OCI-LY7 (cell line): ENCODE measurements around the gene MT3. TPM values are rescaled to one million over a fixed set of nuclear protein-coding genes. Genes with fewer than 3 reads are reported as not detected.

ENCODE experiments used
- BruUV-seq: library from RNA; stranded (reverse); fragments of 400-500 nt; replicated peaks from 2 replicates; lab custom pipeline; 2021; lab: Mats Ljungman, UMichigan
- CTCF ChIA-PET: fragments of 300-600 bp; sonication (Branson Sonifier 250); formaldehyde crosslinking; loops from one replicate; lab custom pipeline; 2022; ENCODE audit warnings: antibody characterized with exemption; ENCODE audit not compliant: unreplicated experiment; lab: Charles Lee
- POLR2A ChIA-PET: fragments of 300-600 bp; sonication (Branson Sonifier 250); formaldehyde crosslinking; loops from one replicate; lab custom pipeline; 2022; ENCODE audit warnings: antibody characterized with exemption; lab: Charles Lee
- DNase-seq: peaks from one replicate; pipeline ENCODE4 v3.0.0-alpha.2; 2015; ENCODE audit warnings: low spot score
- H2AFZ ChIP-seq: fragments of 200-600 bp; sonication (generic), shearing (Covaris generic); 2 replicates; pipeline ENCODE4 v1.6.1; 2014; ENCODE audit warnings: mild to moderate bottlenecking, antibody characterized with exemption, low read length, moderate library complexity
- H3K27ac ChIP-seq: fragments of 200-600 bp; sonication (generic); 2 replicates; pipeline ENCODE4 v1.5.1; 2014; ENCODE audit warnings: mixed run types, low read depth, mild to moderate bottlenecking, moderate library complexity, low read length, inconsistent platforms; ENCODE audit not compliant: poor library complexity, severe bottlenecking
- H3K36me3 ChIP-seq: fragments of 200-600 bp; sonication (generic); 2 replicates; pipeline ENCODE4 v1.6.1; 2014; ENCODE audit warnings: mild to moderate bottlenecking, antibody characterized with exemption, low read length, moderate library complexity, mixed read lengths; ENCODE audit not compliant: insufficient read depth
- H3K4me1 ChIP-seq: fragments of 200-600 bp; sonication (generic); 2 replicates; pipeline ENCODE4 v1.5.1; 2014; ENCODE audit warnings: mild to moderate bottlenecking, low read length; ENCODE audit not compliant: insufficient read depth, poor library complexity, severe bottlenecking
- H3K4me2 ChIP-seq: fragments of 200-600 bp; sonication (generic); 2 replicates; pipeline ENCODE4 v1.6.1; 2014; ENCODE audit warnings: mild to moderate bottlenecking, low read length
- H3K4me3 ChIP-seq: fragments of 200-600 bp; sonication (generic); 2 replicates; pipeline ENCODE4 v1.5.1; 2014; ENCODE audit warnings: mild to moderate bottlenecking, low read depth, low read length; ENCODE audit not compliant: poor library complexity, severe bottlenecking
- H3K79me2 ChIP-seq: fragments of 200-600 bp; sonication (generic); 2 replicates; pipeline ENCODE4 v1.6.1; 2016; ENCODE audit warnings: low read depth, mild to moderate bottlenecking, low read length, moderate library complexity, mixed read lengths; ENCODE audit not compliant: insufficient read depth
- H3K9me2 ChIP-seq: fragments of 200-600 bp; sonication (generic); 2 replicates; pipeline ENCODE4 v1.6.1; 2016; ENCODE audit warnings: mild to moderate bottlenecking, low read length, mixed read lengths; ENCODE audit not compliant: insufficient read depth
- H3K9me3 ChIP-seq: fragments of 200-600 bp; sonication (generic); 2 replicates; pipeline ENCODE4 v1.6.1; 2014; ENCODE audit warnings: mild to moderate bottlenecking, mixed run types, low read length, mixed read lengths
- H4K20me1 ChIP-seq: fragments of 200-600 bp; sonication (generic); 2 replicates; pipeline ENCODE4 v1.6.1; 2014; ENCODE audit warnings: mild to moderate bottlenecking, antibody characterized with exemption, low read length, moderate library complexity, mixed read lengths; ENCODE audit not compliant: insufficient read depth
- CTCF ChIP-seq: fragments of 200-600 bp; sonication (generic); conservative IDR thresholded peaks from 2 replicates; pipeline ENCODE4 v1.5.1; 2014; ENCODE audit warnings: mild to moderate bottlenecking, antibody characterized with exemption, low read length, moderate library complexity, mixed read lengths
- EZH2phosphoT487 ChIP-seq: fragments of 200-600 bp; sonication (generic); IDR thresholded peaks from 2 replicates; pipeline ENCODE4 v1.6.1; 2018; ENCODE audit warnings: low read depth, borderline replicate concordance, mild to moderate bottlenecking, mixed run types, antibody characterized with exemption, low read length, moderate library complexity, mixed read lengths
- intact Hi-C: fragments of 100-400 bp; cut with micrococcal nuclease; formaldehyde crosslinking; loops from one replicate; pipeline ENCODE4 v1.10.0; 2022; ENCODE audit not compliant: unreplicated experiment
- total RNA-seq, 2 experiments: library from RNA; depleted of rRNA in 1 of 2; stranded (reverse); fragments of >200 nt in 1 of 2; shearing (Covaris generic) in 1 of 2; gene quantifications; 2 replicates each; pipeline ENCODE4 v1.2.3, GENCODE V29; 2014 to 2022

Gene MT3
- total RNA-seq, 2 experiments from 2014 or later, result not detected

- Histone ChIP-seq H3K27ac (no peak overlapping the region), H3K4me3 (no peak overlapping the region), H2AFZ (no peak overlapping the region), H3K4me1 (peaks cover 50% of the 10 kb centered on the region), H3K9me3 (no peaks in the 10 kb centered on the region), H3K36me3 (no peaks in the 10 kb centered on the region), H3K4me2 (no peak overlapping the region), H3K9me2 (no peaks in the 10 kb centered on the region), H3K79me2 (no peaks in the 10 kb centered on the region), H4K20me1 (no peaks in the 10 kb centered on the region)
- ChIA-PET POLR2A (no interaction called here), CTCF (no interaction called here)
- DNase-seq, result no peak
- TF ChIP-seq CTCF (no peak), EZH2phosphoT487 (no peak)
- no TSS peak for BruUV-seq
- intact Hi-C loops, result no loop called here
Measured at GRCh38 chr16:56606476-56607108, 17.3 kb downstream of the MT3 start.

GRCh38 chr16:56607109-56607618, 17.8 kb downstream of the MT3 start:
- Histone ChIP-seq H3K4me2 (no peak overlapping the region), H3K9me2 (no peaks in the 10 kb centered on the region), H4K20me1 (no peaks in the 10 kb centered on the region), H3K4me1 (peaks cover 52% of the 10 kb centered on the region), H3K27ac (no peak overlapping the region), H3K4me3 (no peak overlapping the region), H2AFZ (no peak overlapping the region), H3K36me3 (no peaks in the 10 kb centered on the region), H3K9me3 (no peaks in the 10 kb centered on the region), H3K79me2 (no peaks in the 10 kb centered on the region)
- DNase-seq, result no peak
- ChIA-PET POLR2A (no interaction called here), CTCF (no interaction called here)
- TF ChIP-seq CTCF, result no peak
- no peak for TF ChIP-seq EZH2phosphoT487
- BruUV-seq, result no TSS peak
- intact Hi-C loops, result no loop called here

GRCh38 chr16:56607675-56608042, 18.3 kb downstream of the MT3 start:
- Histone ChIP-seq H3K79me2 (no peaks in the 10 kb centered on the region), H4K20me1 (no peaks in the 10 kb centered on the region), H3K4me2 (peak overlapping the region; percentile 78), H3K4me3 (no peak overlapping the region), H3K9me2 (no peaks in the 10 kb centered on the region), H2AFZ (peak overlapping the region; percentile 81), H3K27ac (no peak overlapping the region), H3K36me3 (no peaks in the 10 kb centered on the region), H3K4me1 (peaks cover 52% of the 10 kb centered on the region), H3K9me3 (no peaks in the 10 kb centered on the region)
- no peak for TF ChIP-seq EZH2phosphoT487
- TF ChIP-seq CTCF, result no peak
- ChIA-PET POLR2A (no interaction called here), CTCF (no interaction called here)
- intact Hi-C loops, result no loop called here
- BruUV-seq, result no TSS peak
- no peak for DNase-seq
